Measurements from ENCODE around the gene WDR90.
A peak's percentile ranks its signal among the peaks of the same experiment; 100 is the strongest.

Gene WDR90

GRCh38 chr16:610513-611381 is 38.4 kb upstream of the WDR90 start:
- no peak for DNase-seq (ENCODE audit: low spot score)
- Histone ChIP-seq H3K27ac (no peak overlapping the region), H3K4me3 (no peak overlapping the region)
- TF ChIP-seq CTCF (IDR thresholded peaks at IDR 0.05) = peak; percentile 32

- no peak for DNase-seq (ENCODE audit: low spot score)
- H3K27ac ChIP-seq = no peak overlapping the region
- no peak for TF ChIP-seq CTCF (IDR thresholded peaks at IDR 0.05)
Observed at GRCh38 chr16:615122-615521, 34.0 kb upstream of the WDR90 start.

GRCh38 chr16:616733-617586 is 32.2 kb upstream of the WDR90 start:
- no peak for TF ChIP-seq CTCF (IDR thresholded peaks at IDR 0.05)
- no peak overlapping the region for H3K27ac ChIP-seq
- no peak for DNase-seq (ENCODE audit: low spot score)
- H3K4me3 ChIP-seq = no peak overlapping the region

More at GRCh38 chr16:615122-615521, 34.0 kb upstream of the WDR90 start:
- no peak overlapping the region for H3K4me3 ChIP-seq

- Histone ChIP-seq H3K4me3 (no peak overlapping the region), H3K27ac (no peak overlapping the region)
- no peak for TF ChIP-seq CTCF (IDR thresholded peaks at IDR 0.05)
- DNase-seq (ENCODE audit: low spot score) = no peak
Observed at GRCh38 chr16:617855-618254, 31.3 kb upstream of the WDR90 start.

- Histone ChIP-seq H3K4me3 (no peak overlapping the region), H3K27ac (no peak overlapping the region)
- TF ChIP-seq CTCF (IDR thresholded peaks at IDR 0.05) = no peak
- no peak for DNase-seq (ENCODE audit: low spot score)
Observed at GRCh38 chr16:619476-620100, 29.6 kb upstream of the WDR90 start.

- no peak overlapping the region for H3K27ac ChIP-seq
- no peak for DNase-seq (ENCODE audit: low spot score)
- H3K4me3 ChIP-seq = no peak overlapping the region
- no peak for TF ChIP-seq CTCF (IDR thresholded peaks at IDR 0.05)
Observed at GRCh38 chr16:620700-621525, 28.3 kb upstream of the WDR90 start.

Data from coronary artery (tissue), 2 donors.